NCI-H2107 (cell line): ENCODE data around the gene SPDYE16.
"Not testable (repeated sequence)": the region's sequence is repeated elsewhere in the genome, so short reads cannot be mapped to it uniquely, and the experiment has no call there.

ENCODE experiments used
- DNase-seq: peaks from one replicate; lab custom pipeline; 2025; lab: John Stamatoyannopoulos, UW

The SPDYE16 gene

DNA sequence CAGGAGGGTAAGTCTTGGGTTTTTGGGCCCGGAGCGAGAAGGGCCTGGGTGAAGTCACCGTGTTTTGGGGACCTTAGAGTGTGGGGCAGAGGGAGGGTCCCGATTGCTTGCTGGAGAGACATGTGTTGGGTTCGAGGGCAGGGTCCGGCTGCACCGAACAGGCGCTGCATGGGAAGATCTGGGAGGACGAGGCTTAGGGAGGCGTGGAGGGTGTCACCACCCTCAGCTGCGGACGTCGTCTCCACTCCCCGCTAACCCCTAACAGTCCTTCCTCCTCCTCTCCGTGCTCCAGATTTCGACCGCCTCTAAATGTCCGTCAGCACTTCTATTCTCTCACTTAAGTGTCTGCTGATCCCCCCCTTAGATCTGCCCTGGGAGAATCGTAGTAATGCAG lies 6.8 kb upstream of the SPDYE16 start:
- DNase-seq = not testable (repeated sequence)

DNA sequence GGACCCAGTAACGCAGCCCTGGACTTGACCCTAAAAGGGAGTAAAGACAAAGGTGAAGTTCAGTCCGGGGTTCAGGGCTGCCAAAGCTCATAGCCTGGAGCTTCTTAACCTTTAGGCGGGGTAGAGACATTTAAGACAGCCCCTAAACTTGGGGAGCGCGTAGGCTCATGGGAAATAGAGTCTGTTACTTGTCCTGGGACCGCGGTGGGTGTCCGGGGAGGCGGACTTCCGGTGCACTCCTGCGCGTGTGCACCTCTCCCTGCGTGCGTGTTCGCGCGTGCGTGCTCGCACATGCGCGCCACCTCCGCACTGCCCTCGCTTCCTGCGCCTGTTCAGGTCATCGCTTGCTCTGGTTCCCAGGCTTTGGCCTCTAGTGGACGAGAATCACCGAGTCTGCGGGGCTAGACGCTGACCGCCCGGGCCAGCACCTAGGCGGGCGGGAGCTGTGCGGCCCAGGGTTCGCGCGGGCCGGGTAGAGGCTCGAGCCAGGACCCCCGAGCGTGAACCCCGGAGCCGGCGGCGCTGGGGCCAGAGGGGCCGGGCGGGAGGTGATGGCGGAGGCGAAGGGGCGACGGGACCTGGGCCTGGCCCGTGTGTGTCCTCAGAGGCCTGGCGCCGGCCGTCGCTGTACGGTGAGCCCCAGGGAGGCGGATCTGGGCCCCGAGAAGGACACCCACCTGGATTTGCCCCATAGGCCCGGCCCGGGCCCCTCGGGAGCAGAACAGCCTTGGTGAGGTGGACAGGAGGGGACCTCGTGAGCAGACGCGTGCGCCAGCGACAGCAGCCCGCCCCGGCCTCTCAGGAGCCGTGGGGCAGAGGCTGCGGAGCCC lies 6.1 kb upstream of the SPDYE16 start:
- not testable (repeated sequence) for DNase-seq

- not testable (repeated sequence) for DNase-seq
These were observed 11.5 kb downstream of the SPDYE16 start for GRCh38 chr7:76531643-76532042.

- DNase-seq = not testable (repeated sequence)
These were observed 16.9 kb downstream of the SPDYE16 start for GRCh38 chr7:76526183-76526582.

- not testable (repeated sequence) for DNase-seq
These were observed 26.2 kb downstream of the SPDYE16 start for GRCh38 chr7:76516932-76517331.

DNA sequence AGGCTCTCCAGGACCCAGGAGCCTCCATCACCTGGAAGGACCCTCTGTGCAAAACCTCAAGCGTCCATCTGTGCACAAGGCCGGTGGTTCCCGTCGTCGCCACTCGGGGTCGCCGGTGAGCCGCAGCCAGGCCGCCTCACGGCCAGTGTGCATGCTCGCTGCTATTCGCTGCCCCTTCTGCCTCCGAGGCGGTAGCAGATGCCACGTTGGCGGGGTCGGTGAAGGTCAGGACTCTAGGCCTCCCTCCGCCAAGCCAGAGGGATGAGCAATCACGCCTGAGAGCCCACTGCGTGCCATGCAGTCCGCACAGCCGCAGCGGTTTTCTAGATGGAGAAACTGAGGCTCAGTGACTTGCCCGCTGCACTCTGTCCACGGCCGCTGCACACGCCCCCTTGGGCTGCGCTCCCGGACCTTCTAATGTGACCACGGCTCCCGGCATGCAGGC lies 27.1 kb downstream of the SPDYE16 start:
- no peak for DNase-seq

- no peak for DNase-seq
These were observed 27.9 kb downstream of the SPDYE16 start for GRCh38 chr7:76514926-76515771.

DNA sequence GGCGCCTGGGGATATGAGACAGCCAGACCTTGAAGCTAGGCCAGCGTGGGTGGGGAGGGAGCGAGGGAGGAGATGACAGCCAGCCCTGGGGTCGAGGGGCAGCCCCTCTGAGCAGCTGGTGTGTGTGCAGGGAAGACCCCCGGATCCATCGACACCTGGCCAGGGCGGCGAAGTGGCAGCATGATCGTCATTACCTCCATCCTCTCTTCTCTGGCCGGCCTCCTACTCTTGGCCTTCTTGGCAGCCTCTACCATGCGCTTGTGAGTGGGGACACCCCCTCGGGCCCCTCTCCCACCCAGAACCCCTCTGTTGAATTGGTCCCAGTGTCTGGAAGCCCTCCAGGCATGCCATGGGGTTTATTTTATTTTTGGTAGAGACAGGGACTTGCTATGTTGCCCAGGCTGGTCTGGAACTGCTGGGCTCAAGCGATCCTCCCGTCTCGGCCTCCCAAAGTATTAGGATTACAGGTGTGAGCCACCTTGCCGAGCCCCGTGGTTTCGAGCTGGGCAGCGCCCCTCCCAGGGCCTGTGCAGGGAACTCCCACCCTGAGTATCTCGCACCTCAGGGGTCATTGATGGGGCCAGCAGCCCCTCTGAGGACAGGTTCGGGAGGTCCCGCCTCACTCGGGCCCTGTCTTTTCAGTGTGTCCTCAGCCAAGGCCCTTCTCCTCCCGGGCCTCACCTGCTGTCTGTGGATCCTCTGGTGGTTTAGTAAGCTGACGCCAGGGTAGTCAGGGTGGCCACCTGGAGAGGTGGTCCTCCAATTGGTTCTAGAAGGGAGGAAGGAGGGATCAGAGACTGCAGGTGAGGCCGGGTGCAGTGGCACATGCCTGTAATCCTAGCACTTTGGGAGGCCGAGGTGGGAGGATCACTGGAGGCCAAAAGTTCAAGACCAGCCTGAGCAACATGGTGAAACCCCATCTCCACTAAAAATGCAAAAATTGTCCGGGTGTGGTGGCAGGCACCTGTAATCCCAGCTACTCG lies 29.0 kb downstream of the SPDYE16 start:
- DNase-seq = no peak

- no peak for DNase-seq
These were observed 29.9 kb downstream of the SPDYE16 start for GRCh38 chr7:76512941-76513816.

DNA sequence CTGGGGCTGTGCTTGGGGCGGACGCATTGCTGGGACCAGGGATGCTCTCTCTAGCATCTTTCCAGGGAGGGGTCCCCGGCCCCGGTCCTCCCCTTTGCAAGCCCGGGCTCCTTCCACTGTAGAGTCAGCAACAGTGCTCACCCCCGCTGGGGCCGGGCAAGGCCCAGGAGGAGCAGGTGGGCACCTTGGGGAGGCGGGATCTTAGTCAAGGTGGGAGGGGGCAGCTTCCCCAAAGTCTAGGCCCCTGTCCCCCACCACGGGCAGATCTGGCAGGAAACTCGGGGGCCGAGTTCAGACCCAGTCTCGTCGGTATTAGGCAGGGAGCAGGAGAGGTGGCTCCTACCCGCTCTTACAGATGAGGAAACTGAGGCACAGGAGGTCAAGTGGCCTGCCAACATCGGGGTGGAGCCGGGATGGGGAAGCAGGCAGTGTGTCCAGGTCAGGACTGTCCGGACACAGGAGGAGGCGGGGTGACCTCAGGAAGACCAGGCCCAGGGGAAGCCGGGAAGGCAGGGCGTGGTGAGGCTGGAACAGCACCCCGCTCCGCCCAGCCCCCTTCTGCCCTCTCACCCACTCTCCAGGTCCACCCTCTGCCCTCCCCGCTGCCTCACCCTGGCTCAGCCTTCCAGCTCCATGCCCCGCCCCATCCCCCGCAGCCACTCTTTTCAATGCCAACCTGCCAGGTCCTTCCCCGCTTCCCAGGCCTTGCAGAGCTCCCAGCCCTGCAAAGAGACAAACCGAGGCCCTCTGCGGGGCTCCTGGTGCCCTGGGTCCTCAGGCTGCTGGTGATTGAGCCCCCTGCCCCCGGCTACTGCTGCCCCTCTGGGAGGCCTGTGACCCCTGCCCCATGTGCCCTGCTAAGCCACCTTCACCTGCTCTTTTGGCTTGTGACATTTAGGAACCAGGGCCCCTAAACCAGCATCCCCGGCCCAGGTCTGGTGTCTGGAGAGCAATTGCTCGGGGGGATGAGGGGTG lies 30.9 kb downstream of the SPDYE16 start:
- not testable (repeated sequence) for DNase-seq

DNA sequence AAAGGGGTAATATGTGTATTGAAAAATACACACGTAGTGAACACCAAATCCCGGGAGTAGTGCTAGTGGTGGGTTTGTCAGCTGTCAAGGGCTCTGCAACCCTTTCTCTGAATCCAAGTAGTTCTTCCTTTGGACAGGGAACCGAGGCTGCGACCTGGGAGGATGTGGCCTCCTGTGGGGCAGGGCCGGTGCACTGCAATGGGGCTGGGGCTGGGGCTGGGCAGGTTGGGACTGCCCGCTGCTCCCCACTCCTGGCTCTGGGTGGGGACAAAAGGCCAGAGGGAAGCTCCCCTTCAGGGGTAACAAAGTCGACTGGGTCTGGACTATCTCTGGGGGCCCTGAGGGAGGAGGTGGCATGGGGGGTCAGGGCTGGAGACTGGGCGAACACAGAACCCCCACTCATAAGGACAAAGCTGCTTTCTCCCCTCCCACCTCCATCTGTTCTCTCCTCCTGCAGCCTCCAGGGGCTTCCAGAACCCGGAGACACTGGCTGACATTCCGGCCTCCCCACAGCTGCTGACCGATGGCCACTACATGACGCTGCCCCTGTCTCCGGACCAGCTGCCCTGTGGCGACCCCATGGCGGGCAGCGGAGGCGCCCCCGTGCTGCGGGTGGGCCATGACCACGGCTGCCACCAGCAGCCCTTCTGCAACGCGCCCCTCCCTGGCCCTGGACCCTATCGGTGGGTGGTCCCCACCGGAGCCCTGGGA lies 31.7 kb downstream of the SPDYE16 start:
- not testable (repeated sequence) for DNase-seq

- DNase-seq = no peak
These were observed 32.9 kb downstream of the SPDYE16 start, which contains the start of gene UPK3B for GRCh38 chr7:76509931-76510877. UPK3B (plus strand) TSS chr7:76510552; CDS start chr7:76510653, 101 bp downstream.

DNA sequence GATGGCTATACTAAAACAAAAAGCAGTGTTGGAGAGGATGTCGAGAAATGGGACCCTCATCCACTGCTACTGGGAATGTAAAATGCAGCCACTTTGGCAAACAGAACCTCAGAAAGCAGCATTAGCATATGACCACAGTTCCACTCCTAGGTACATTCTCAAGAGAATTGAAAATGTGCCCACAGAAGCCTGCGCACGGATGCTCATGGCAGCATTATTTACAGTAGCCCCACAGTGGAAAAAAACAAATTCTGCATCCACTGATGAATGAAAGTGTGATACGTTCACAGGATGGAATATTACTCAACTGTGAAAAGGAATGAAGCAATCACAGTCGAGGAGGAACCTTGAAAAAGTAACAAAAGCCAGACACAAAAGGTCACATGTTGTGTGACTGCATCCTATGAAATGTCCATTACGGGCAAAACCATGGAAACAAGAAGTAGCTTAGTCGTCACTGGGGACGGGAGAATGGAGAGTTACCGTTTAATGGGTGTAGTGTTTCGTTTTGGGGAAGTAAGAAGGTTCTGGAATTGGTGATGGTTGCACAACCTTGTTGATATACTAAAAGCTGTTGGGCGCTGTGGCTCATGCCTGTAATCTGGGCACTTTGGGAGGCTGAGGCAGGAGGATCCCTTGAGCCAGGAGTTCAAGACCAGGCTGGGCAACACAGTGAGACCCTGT lies 35.2 kb downstream of the SPDYE16 start:
- no peak for DNase-seq

DNA sequence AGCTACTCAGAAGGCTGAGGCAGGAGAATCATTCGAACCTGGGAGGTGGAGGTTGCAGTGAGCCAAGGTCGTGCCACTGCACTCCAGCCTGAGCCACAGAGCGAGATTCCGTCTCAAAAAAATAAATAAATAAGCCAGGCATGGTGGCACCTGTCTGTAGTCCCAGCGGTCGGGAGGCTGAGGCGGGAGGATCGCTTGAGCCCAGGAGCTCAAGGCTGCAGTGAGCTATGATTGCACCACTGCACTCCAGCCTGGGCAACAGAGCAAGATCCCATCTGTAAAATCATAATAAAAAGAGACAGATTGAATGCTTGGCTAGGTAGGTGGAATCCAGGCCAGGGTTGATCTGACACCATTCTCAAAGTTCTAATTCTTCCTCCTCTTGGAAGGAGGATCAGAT lies 36.5 kb downstream of the SPDYE16 start:
- not testable (repeated sequence) for DNase-seq

DNA sequence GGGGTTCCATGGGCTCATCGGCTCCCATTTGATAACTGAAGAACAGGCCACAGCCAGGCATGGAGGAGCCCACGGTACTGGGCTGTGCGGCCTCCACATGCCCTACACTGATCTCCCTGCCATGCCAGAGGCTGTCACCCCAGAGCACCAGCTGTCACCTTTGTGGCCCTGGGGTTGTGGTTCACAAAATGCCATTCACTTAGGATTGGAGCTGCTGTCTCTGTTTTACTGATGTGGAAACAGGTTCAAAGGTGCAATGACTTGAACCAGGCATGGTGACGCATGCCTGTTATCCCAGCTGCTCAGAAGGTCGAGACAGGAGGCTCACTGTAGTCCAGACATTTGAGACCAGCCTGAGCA lies 37.0 kb downstream of the SPDYE16 start:
- no peak for DNase-seq

DNA sequence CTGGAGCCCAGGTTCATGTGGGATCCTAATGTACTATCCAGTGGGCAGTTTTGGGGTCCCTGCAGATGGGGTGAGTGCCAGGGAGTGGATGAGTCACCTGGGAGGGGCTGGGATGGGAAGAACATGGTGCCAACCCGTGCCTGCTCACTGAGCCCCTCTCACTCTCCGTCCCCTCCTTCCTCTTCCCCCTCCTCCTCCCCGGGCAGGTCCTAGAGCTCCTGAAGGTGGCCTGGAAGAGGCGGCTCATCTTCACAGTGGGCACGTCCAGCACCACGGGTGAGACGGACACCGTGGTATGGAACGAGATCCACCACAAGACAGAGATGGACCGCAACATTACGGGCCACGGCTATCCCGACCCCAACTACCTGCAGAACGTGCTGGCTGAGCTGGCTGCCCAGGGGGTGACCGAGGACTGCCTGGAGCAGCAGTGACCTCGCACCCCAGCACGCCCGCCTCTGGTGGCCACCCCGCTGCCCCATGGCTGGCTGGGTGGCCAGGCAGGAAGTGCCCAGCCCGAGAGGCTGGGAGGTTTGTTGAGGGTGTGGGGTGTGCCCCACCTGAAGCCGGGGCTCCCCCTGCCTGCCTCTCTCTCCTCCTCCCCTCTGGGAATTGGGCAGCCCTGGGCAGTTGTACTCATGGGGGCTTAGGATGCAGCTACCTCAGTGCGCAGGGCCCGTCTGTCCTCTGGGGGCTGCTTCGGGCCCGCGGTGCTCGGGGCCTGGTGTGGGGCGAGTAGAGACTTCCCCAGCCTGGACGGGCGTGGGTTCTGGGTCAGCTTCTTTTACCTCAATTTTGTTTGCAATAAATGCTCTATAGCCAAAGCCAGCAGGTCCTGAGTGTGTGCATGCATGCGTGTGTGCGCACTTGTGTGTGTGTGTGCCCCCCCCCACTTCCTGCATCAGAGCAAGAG lies 37.7 kb downstream of the SPDYE16 start:
- DNase-seq = no peak
